HepG2 (cell line): ENCODE results near the gene GRK5.

Experiments
- MAFF ChIP-seq: IDR thresholded peaks from 2 replicates; pipeline ENCODE4 v1.6.1; 2011; ENCODE audit warnings: low read depth, low read length, improper control_type of control experiment
- STAT6 ChIP-seq: sonication (generic); formaldehyde crosslinking; IDR thresholded peaks from 2 replicates; pipeline ENCODE4 v1.4.0; 2020; ENCODE audit warnings: missing genetic modification reagents, mild to moderate bottlenecking, borderline replicate concordance

- TF ChIP-seq MAFF (no peak), STAT6 (CRISPR knock-in tag) (0 out of 2 replicates have a peak, but pooled peaks have one; percentile 49)
Measured at GRCh38 chr10:119178372-119179119, 28.8 kb upstream of the GRK5 start, which contains the start of gene PRDX3.
